ENCODE measurements around the gene C2orf76. TPM values are rescaled to one million over a fixed set of nuclear protein-coding genes. Genes with fewer than 3 reads are reported as not detected.

Gene C2orf76
- total RNA-seq, 1 experiment from 2014 or later = 5.7 TPM

DNA sequence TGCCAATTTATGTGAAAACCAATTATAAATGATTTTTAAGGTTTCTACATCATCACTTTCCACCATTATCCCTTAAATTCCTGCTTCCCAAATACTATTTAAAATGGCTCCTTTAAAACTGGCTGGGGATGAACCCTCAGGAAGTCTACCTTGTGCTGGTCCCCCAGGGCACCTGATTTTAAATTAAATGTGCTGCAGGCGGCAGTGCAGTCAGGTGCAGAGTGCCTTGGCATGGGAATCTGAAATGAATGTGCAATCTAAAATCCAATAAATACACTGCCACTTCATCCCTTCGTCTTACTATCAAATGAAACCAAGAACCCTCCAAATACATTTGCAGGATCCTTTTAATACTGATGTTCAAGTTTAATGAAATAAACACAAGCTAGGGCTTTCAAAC, 61.8 kb downstream of the C2orf76 start:
- Histone ChIP-seq H2BK12ac (ENCODE audit: insufficient read length, low read depth, low read length) (no peak overlapping the region), H2BK5ac (ENCODE audit: insufficient read length, low read length) (no peak overlapping the region), H3K14ac (ENCODE audit: insufficient read depth, low read length) (no peak overlapping the region), H4K20me1 (ENCODE audit: control insufficient read depth, insufficient read depth, insufficient read length) (no peaks in the 10 kb centered on the region), H2BK20ac (ENCODE audit: low read depth, low read length, poor library complexity, severe bottlenecking) (no peak overlapping the region), H2AK5ac (ENCODE audit: insufficient read length, low read length) (no peak overlapping the region), H3K79me2 (ENCODE audit: insufficient read depth, low read length) (no peaks in the 10 kb centered on the region), H2AFZ (ENCODE audit: low read length) (no peak overlapping the region), H3K4me1 (ENCODE audit: insufficient read depth, low read length) (no peaks in the 10 kb centered on the region), H3K18ac (ENCODE audit: insufficient read length, low read depth, low read length) (no peak overlapping the region), H2BK15ac (ENCODE audit: low read depth, low read length) (no peak overlapping the region), H4K91ac (ENCODE audit: insufficient read length, low read depth, low read length) (no peak overlapping the region), H3T11ph (ENCODE audit: low read length) (no peak overlapping the region), H2BK120ac (ENCODE audit: low read depth, low read length, poor library complexity, severe bottlenecking) (no peak overlapping the region), H3K27ac (ENCODE audit: insufficient read length, low read depth, low read length) (no peak overlapping the region), H3K9me3 (ENCODE audit: control insufficient read depth, low read depth, low read length) (no peaks in the 10 kb centered on the region), H3K56ac (ENCODE audit: insufficient read length, low read depth, low read length) (no peak overlapping the region), H4K5ac (ENCODE audit: insufficient read length, low read depth, low read length) (no peak overlapping the region), H3K23me2 (ENCODE audit: insufficient read length, low read depth, low read length, poor library complexity, severe bottlenecking) (no peaks in the 10 kb centered on the region), H4K8ac (replicated peaks; ENCODE audit: insufficient read length, low read depth, low read length) (no peak overlapping the region), H3K4me2 (ENCODE audit: insufficient read depth, insufficient read length, low read length) (no peak overlapping the region), H3K79me1 (ENCODE audit: insufficient read depth, low read depth, low read length, poor library complexity, severe bottlenecking) (no peaks in the 10 kb centered on the region), H3K9ac (ENCODE audit: extremely low read depth, insufficient read length, low read length) (no peak overlapping the region), H3K4ac (ENCODE audit: low read depth, low read length) (no peak overlapping the region), H3K27me3 (ENCODE audit: insufficient read depth, low read length) (no peaks in the 10 kb centered on the region), H3K23ac (ENCODE audit: insufficient read length, low read depth, low read length) (no peak overlapping the region)
- DNase-seq = no peak
- WGBS (ENCODE audit: extremely low coverage, insufficient read length, low lambda C conversion rate) = no CpG with 5 or more reads among the region's 2 CpGs
- Mint-ChIP-seq H3K36me3 (ENCODE audit: insufficient read depth in 1 of 3, low read depth in 3 of 3) (no peaks in the 10 kb centered on the region), H3K9me3 (no peaks in the 10 kb centered on the region), H3K27ac (no peak overlapping the region), H3K4me1 (peaks cover 38 to 60% of the 10 kb centered on the region in 2 experiments), H3K27me3 (ENCODE audit: low read depth) (no peaks in the 10 kb centered on the region), H3K4me3 (no peak overlapping the region)
- TF ChIP-seq, protein P1, sequence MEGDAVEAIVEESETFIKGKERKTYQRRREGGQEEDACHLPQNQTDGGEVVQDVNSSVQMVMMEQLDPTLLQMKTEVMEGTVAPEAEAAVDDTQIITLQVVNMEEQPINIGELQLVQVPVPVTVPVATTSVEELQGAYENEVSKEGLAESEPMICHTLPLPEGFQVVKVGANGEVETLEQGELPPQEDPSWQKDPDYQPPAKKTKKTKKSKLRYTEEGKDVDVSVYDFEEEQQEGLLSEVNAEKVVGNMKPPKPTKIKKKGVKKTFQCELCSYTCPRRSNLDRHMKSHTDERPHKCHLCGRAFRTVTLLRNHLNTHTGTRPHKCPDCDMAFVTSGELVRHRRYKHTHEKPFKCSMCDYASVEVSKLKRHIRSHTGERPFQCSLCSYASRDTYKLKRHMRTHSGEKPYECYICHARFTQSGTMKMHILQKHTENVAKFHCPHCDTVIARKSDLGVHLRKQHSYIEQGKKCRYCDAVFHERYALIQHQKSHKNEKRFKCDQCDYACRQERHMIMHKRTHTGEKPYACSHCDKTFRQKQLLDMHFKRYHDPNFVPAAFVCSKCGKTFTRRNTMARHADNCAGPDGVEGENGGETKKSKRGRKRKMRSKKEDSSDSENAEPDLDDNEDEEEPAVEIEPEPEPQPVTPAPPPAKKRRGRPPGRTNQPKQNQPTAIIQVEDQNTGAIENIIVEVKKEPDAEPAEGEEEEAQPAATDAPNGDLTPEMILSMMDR (conservative IDR thresholded peaks at IDR 0.05) = no peak

Measured in H9 (cell line).